ENCODE measurements around the gene ADK. TPM values are rescaled to one million over a fixed set of nuclear protein-coding genes. Genes with fewer than 3 reads are reported as not detected.
A peak's percentile ranks its signal among the peaks of the same experiment; 100 is the strongest.

Gene ADK
- total RNA-seq, 1 donor = 18.3 TPM

- DNase-seq (ENCODE audit: low read depth in 2 of 3, low spot score in 2 of 3) = no peak
Observed at GRCh38 chr10:74400186-74400585, 249.2 kb downstream of the ADK start.

GRCh38 chr10:74406006-74406405, 255.0 kb downstream of the ADK start:
- no peak for DNase-seq (ENCODE audit: low read depth in 2 of 3, low spot score in 2 of 3)

DNA sequence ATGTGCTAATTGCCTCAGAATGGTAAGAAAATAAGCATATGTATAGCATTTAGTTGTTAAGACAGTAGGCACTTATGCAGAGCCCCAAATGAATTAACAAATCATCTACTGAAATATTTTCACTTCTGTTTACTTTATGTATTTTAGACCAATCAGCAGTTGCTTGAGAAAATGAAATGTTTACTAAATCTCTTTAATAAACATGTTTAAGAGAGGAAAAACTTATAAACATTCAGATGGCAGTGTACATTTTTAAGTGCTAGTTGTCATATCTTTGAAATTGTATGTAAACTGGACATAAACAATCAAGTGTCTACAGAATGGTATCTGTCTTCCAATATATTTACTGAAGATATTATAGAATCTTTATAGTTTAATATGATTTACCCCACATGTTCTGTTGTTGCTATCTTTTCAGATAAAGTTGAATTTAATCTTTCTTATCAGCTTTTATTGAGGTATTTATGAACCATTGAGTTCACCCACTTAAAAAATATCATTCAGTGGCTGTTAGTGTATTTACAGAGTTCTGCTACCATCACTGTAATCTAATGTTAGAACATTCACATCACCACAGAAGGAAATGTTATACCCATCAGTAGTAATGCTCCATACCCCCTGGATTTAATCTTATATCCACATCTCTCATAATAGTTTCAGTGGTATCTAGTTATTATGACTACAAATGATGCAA, 264.3 kb downstream of the ADK start:
- DNase-seq (ENCODE audit: low read depth in 2 of 3, low spot score in 2 of 3) = no peak

DNA sequence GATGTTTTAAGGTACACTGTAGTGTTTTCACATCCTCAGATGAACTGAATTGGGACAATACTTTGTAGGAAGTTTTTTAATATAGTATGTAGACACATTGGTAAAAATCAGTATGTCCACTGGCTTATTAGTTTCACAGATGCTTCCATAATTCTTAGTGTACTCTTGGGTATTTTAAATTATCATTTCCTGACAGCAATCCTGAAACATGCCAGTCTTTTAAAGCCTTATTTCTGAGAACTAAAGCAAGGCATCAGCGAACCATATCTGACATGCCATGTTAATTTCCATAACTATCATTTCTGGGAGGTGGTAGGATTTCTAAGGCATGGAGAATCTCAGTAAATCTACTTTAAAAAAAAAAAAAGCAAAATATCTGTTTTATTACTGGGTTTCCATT, 266.4 kb downstream of the ADK start:
- DNase-seq (ENCODE audit: low read depth in 2 of 3, low spot score in 2 of 3) = no peak

DNA sequence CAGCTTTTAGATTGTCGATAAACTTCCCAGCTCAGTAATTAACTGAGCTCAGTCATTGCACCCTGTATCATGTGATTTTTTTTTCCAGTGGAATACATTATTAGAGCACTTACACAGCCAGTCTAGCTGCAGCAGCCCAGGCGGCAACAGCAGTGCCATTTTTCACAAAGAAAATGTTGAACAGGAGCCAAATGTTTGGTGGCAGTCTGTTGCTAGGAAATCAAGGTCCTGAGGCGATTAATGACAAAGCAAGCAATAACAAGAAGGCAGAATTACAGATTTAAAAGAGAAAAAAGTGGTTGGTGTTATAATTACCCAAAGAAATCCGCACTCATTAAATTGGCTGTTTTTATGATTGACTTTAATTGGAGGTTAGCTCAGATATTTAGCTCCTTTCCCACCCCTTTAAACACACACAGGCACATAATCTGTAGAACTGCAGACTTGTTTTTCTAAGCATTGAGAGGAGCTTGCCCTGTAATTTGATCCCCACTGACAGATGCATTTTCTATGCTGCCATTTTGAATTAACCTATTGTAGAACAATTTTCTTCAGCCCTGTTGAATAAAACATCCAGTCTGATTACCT, 267.4 kb downstream of the ADK start:
- DNase-seq (ENCODE audit: low read depth in 2 of 3, low spot score in 2 of 3) = peak in 1 of 3 donors; percentile 26

GRCh38 chr10:74419491-74419951, 268.5 kb downstream of the ADK start:
- no peak for DNase-seq (ENCODE audit: low read depth in 2 of 3, low spot score in 2 of 3)

DNA sequence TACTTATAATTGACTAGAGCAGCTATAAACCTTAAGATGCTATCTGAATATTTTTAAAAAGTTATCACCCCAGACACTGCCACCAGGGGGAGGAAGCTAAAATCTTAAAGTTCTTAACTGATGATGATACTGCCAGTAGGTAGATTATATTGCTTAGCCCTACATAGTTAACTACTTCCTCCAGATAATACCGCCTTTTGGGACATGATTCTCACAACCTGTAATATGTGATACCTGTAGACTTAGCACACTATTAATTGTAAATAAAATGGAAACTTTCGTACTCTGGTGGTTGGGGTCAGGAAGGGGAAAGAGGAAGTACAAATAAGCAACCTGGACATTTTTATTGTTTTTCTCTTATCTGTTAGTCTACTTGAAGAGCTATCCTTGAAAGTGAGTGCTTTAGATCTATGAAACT, 268.9 kb downstream of the ADK start:
- peak; percentile 5 to 57 (median 30) for DNase-seq (ENCODE audit: low read depth in 2 of 3, low spot score in 2 of 3)

GRCh38 chr10:74424565-74424964, 273.5 kb downstream of the ADK start:
- no peak for DNase-seq (ENCODE audit: low read depth in 2 of 3, low spot score in 2 of 3)

GRCh38 chr10:74425456-74426001, 274.5 kb downstream of the ADK start:
- no peak for DNase-seq (ENCODE audit: low read depth in 2 of 3, low spot score in 2 of 3)

- DNase-seq (ENCODE audit: low read depth in 2 of 3, low spot score in 2 of 3) = no peak
Observed at GRCh38 chr10:74431816-74432215, 280.8 kb downstream of the ADK start.

GRCh38 chr10:74432841-74433594, 282.0 kb downstream of the ADK start:
- no peak for DNase-seq (ENCODE audit: low read depth in 2 of 3, low spot score in 2 of 3)

DNA sequence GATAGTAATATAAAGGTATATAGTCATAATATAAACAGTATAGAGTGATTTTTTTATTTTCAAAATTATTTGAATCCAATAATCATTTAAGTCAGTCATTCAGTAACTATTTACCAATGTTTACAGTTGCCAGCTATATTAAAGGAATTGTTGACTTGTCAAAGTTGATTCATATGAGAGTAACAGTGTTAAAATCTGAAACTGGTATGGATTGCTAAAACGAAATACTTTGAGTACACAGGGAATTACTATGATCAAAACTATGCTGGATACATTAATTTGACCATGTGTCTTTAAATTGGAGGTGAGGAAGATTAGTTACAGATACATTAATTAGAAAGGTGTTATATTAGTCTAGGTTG, 282.6 kb downstream of the ADK start:
- DNase-seq (ENCODE audit: low read depth in 2 of 3, low spot score in 2 of 3) = no peak

GRCh38 chr10:74433993-74434392, 283.0 kb downstream of the ADK start:
- no peak for DNase-seq (ENCODE audit: low read depth in 2 of 3, low spot score in 2 of 3)

DNA sequence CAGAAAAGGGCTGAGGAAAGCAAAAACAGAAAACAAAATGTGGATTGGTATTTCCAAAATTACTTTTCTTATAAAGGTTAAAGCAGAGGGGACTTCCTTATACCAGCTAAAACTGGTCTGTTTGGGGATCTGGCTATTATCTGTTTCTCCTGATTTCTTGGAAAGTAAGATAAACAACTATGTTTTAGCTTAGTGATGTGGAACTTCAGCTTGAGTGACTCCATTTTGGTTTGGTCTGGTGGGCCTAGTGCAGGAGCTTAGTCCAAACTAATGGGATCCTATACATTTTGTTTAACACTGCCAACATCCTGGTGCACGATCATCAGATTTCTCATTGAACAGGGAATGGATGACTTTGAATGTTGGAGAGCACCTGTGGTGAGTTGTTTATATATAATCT, 283.5 kb downstream of the ADK start:
- no peak for DNase-seq (ENCODE audit: low read depth in 2 of 3, low spot score in 2 of 3)

DNA sequence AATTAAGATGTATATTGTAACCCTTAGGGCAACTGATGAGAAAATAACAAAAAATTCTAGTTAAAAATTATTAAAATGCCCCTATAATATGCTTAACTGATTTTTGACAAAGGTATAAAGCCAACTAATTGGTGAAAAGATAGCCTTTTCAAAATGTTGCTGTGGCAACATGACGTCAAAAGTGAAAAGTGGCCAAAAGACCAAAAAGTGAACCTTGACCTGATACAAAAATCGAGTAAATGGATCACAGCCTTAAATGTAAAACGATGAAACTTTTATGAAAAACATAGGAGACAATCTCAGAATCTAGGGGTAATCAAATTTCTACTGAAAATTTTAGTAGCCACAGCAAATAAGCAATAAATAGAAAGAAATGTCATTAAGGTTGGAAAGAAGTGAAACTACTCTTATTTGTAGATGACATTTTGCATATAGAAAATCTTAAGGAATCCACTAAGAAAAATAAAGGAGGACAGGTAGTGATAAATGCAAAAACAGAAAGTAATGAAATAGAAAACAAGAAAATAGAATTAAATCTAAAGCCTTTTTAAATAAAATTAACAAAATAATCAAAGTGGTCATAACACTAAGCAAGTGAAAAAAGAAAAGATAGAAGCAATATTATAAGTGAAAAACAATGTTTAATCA, 285.6 kb downstream of the ADK start:
- no peak for DNase-seq (ENCODE audit: low read depth in 2 of 3, low spot score in 2 of 3)

GRCh38 chr10:74437822-74438221, 286.8 kb downstream of the ADK start:
- no peak for DNase-seq (ENCODE audit: low read depth in 2 of 3, low spot score in 2 of 3)

- no peak for DNase-seq (ENCODE audit: low read depth in 2 of 3, low spot score in 2 of 3)
Observed at GRCh38 chr10:74439213-74439612, 288.2 kb downstream of the ADK start.

GRCh38 chr10:74445493-74445892, 294.5 kb downstream of the ADK start:
- peak in 1 of 3 donors; percentile 4 for DNase-seq (ENCODE audit: low read depth in 2 of 3, low spot score in 2 of 3)

GRCh38 chr10:74450602-74451001, 299.6 kb downstream of the ADK start:
- no peak for DNase-seq (ENCODE audit: low read depth in 2 of 3, low spot score in 2 of 3)

- no peak for DNase-seq (ENCODE audit: low read depth in 2 of 3, low spot score in 2 of 3)
Observed at GRCh38 chr10:74451127-74451829, 300.3 kb downstream of the ADK start.
